ENCODE data around the gene H2BK1. TPM values are rescaled to one million over a fixed set of nuclear protein-coding genes. Genes with fewer than 3 reads are reported as not detected.

H2BK1 gene
- total RNA-seq, 1 donor from 2014 or later, result not detected

GRCh38 chr7:151201344-151201743 is 8.9 kb downstream of the H2BK1 start:
- DNase-seq (ENCODE audit: low spot score), result no peak
- Mint-ChIP-seq H3K36me3 (ENCODE audit: low read depth) (no peaks in the 10 kb centered on the region), H3K9me3 (no peaks in the 10 kb centered on the region), H3K4me3 (no peak overlapping the region), H3K27me3 (ENCODE audit: insufficient read depth) (peaks cover 10% of the 10 kb centered on the region), H3K27ac (no peak overlapping the region), H3K4me1 (ENCODE audit: low read depth) (no peaks in the 10 kb centered on the region)
- intact Hi-C loops (cut with micrococcal nuclease), result no loop called here

GRCh38 chr7:151198945-151199848 is 11.1 kb downstream of the H2BK1 start:
- peaks cover 14% of the 10 kb centered on the region for H3K27me3 Mint-ChIP-seq (ENCODE audit: insufficient read depth)
- H3K4me1 Mint-ChIP-seq (ENCODE audit: low read depth), result no peaks in the 10 kb centered on the region
- DNase-seq (ENCODE audit: low spot score), result no peak
- no peaks in the 10 kb centered on the region for H3K9me3 Mint-ChIP-seq
- intact Hi-C loops (cut with micrococcal nuclease), result no loop called here
- no peak overlapping the region for H3K27ac Mint-ChIP-seq
- H3K36me3 Mint-ChIP-seq (ENCODE audit: low read depth), result no peaks in the 10 kb centered on the region
- no peak overlapping the region for H3K4me3 Mint-ChIP-seq

- H3K4me1 Mint-ChIP-seq (ENCODE audit: low read depth), result no peaks in the 10 kb centered on the region
- DNase-seq (ENCODE audit: low spot score), result no peak
- H3K27ac Mint-ChIP-seq, result no peak overlapping the region
- no peaks in the 10 kb centered on the region for H3K36me3 Mint-ChIP-seq (ENCODE audit: low read depth)
- no peak overlapping the region for H3K4me3 Mint-ChIP-seq
- H3K27me3 Mint-ChIP-seq (ENCODE audit: insufficient read depth), result peaks cover 10% of the 10 kb centered on the region
- intact Hi-C loops (cut with micrococcal nuclease), result no loop called here
- no peaks in the 10 kb centered on the region for H3K9me3 Mint-ChIP-seq
These were observed 12.4 kb downstream of the H2BK1 start for GRCh38 chr7:151197932-151198331.

GRCh38 chr7:151195616-151196450 is 14.5 kb downstream of the H2BK1 start:
- Mint-ChIP-seq H3K4me3 (no peak overlapping the region), H3K4me1 (ENCODE audit: low read depth) (no peaks in the 10 kb centered on the region), H3K27ac (no peak overlapping the region), H3K27me3 (ENCODE audit: insufficient read depth) (peaks cover 8% of the 10 kb centered on the region), H3K36me3 (ENCODE audit: low read depth) (no peaks in the 10 kb centered on the region), H3K9me3 (no peaks in the 10 kb centered on the region)
- intact Hi-C loops (cut with micrococcal nuclease), result no loop called here
- no peak for DNase-seq (ENCODE audit: low spot score)

- intact Hi-C loops (cut with micrococcal nuclease), result no loop called here
- H3K27ac Mint-ChIP-seq, result no peak overlapping the region
These were observed 16.1 kb downstream of the H2BK1 start for GRCh38 chr7:151194188-151194587.

GRCh38 chr7:151193203-151193978 is 16.9 kb downstream of the H2BK1 start:
- no peak for DNase-seq (ENCODE audit: low spot score)
- Mint-ChIP-seq H3K4me3 (no peak overlapping the region), H3K27me3 (ENCODE audit: insufficient read depth) (peaks cover 13% of the 10 kb centered on the region), H3K4me1 (ENCODE audit: low read depth) (no peaks in the 10 kb centered on the region), H3K9me3 (no peaks in the 10 kb centered on the region), H3K36me3 (ENCODE audit: low read depth) (no peaks in the 10 kb centered on the region), H3K27ac (no peak overlapping the region)
- intact Hi-C loops (cut with micrococcal nuclease), result no loop called here

More at GRCh38 chr7:151194188-151194587, 16.1 kb downstream of the H2BK1 start:
- Mint-ChIP-seq H3K4me1 (ENCODE audit: low read depth) (no peaks in the 10 kb centered on the region), H3K27me3 (ENCODE audit: insufficient read depth) (peaks cover 13% of the 10 kb centered on the region), H3K9me3 (no peaks in the 10 kb centered on the region), H3K4me3 (no peak overlapping the region), H3K36me3 (ENCODE audit: low read depth) (no peaks in the 10 kb centered on the region)
- no peak for DNase-seq (ENCODE audit: low spot score)

- H3K27ac Mint-ChIP-seq, result no peak overlapping the region
- H3K36me3 Mint-ChIP-seq (ENCODE audit: low read depth), result no peaks in the 10 kb centered on the region
- DNase-seq (ENCODE audit: low spot score), result no peak
- H3K9me3 Mint-ChIP-seq, result no peaks in the 10 kb centered on the region
- H3K4me3 Mint-ChIP-seq, result no peak overlapping the region
- peaks cover 13% of the 10 kb centered on the region for H3K27me3 Mint-ChIP-seq (ENCODE audit: insufficient read depth)
- no peaks in the 10 kb centered on the region for H3K4me1 Mint-ChIP-seq (ENCODE audit: low read depth)
- intact Hi-C loops (cut with micrococcal nuclease), result no loop called here
These were observed 18.2 kb downstream of the H2BK1 start for GRCh38 chr7:151192002-151192539.

GRCh38 chr7:151191544-151191943 is 18.7 kb downstream of the H2BK1 start:
- Mint-ChIP-seq H3K36me3 (ENCODE audit: low read depth) (no peaks in the 10 kb centered on the region), H3K4me1 (ENCODE audit: low read depth) (no peaks in the 10 kb centered on the region), H3K27me3 (ENCODE audit: insufficient read depth) (peaks cover 13% of the 10 kb centered on the region), H3K9me3 (no peaks in the 10 kb centered on the region), H3K27ac (no peak overlapping the region), H3K4me3 (no peak overlapping the region)
- intact Hi-C loops (cut with micrococcal nuclease), result no loop called here
- DNase-seq (ENCODE audit: low spot score), result no peak

- Mint-ChIP-seq H3K27ac (no peak overlapping the region), H3K36me3 (ENCODE audit: low read depth) (no peaks in the 10 kb centered on the region), H3K4me1 (ENCODE audit: low read depth) (no peaks in the 10 kb centered on the region), H3K9me3 (no peaks in the 10 kb centered on the region), H3K4me3 (no peak overlapping the region), H3K27me3 (ENCODE audit: insufficient read depth) (peaks cover 7% of the 10 kb centered on the region)
- intact Hi-C loops (cut with micrococcal nuclease), result no loop called here
- DNase-seq (ENCODE audit: low spot score), result no peak
These were observed 21.2 kb downstream of the H2BK1 start for GRCh38 chr7:151189038-151189437.

- no peak for DNase-seq (ENCODE audit: low spot score)
- intact Hi-C loops (cut with micrococcal nuclease), result no loop called here
- Mint-ChIP-seq H3K36me3 (ENCODE audit: low read depth) (no peaks in the 10 kb centered on the region), H3K9me3 (no peaks in the 10 kb centered on the region), H3K4me1 (ENCODE audit: low read depth) (no peaks in the 10 kb centered on the region), H3K27ac (no peak overlapping the region), H3K4me3 (no peak overlapping the region), H3K27me3 (ENCODE audit: insufficient read depth) (peaks cover 7% of the 10 kb centered on the region)
These were observed 22.1 kb downstream of the H2BK1 start for GRCh38 chr7:151188252-151188542.

GRCh38 chr7:151187409-151188251 is 22.7 kb downstream of the H2BK1 start:
- Mint-ChIP-seq H3K4me1 (ENCODE audit: low read depth) (no peaks in the 10 kb centered on the region), H3K27ac (no peak overlapping the region), H3K36me3 (ENCODE audit: low read depth) (no peaks in the 10 kb centered on the region), H3K9me3 (no peaks in the 10 kb centered on the region), H3K4me3 (no peak overlapping the region), H3K27me3 (ENCODE audit: insufficient read depth) (peaks cover 7% of the 10 kb centered on the region)
- intact Hi-C loops (cut with micrococcal nuclease), result no loop called here
- no peak for DNase-seq (ENCODE audit: low spot score)

Measured in activated T-helper 1 cell treated with anti-CD3 and anti-CD28 coated beads, Interleukin-12 subunit alpha, Interleukin-12 subunit beta, Interleukin-2, Interleukin-4 antibody, amounts not matched to agents 30 ng/mL and 10 ng/mL and 1 ng/mL, durations not matched to agents 14 hours and 24 hours and 36 hours (primary cell).